HepG2 (cell line): ENCODE data around the gene NELFB.

Experiments
- CTCF ChIP-seq: sonication (generic); formaldehyde crosslinking; IDR thresholded peaks from 2 replicates; pipeline ENCODE4 v1.5.0; 2020; ENCODE audit warnings: mild to moderate bottlenecking, missing genetic modification reagents, moderate library complexity
- EP300 ChIP-seq, 3 experiments: sonication (generic) in 1 of 3; formaldehyde crosslinking in 1 of 3; IDR thresholded peaks; 2 replicates each; pipeline versions ENCODE4 v1.5.1 to v1.6.1; 2011 to 2020; ENCODE audit warnings: low read depth in 2 of 3, low read length in 2 of 3, borderline replicate concordance in 1 of 3, improper control_type of control experiment in 1 of 3, mild to moderate bottlenecking in 1 of 3, missing genetic modification reagents in 1 of 3, moderate library complexity in 1 of 3
- REST ChIP-seq, 2 experiments: IDR thresholded peaks; 2 replicates each; pipeline ENCODE4 v1.6.1; 2011 to 2012; ENCODE audit warnings: low read length in 2 of 2, borderline replicate concordance in 1 of 2, low read depth in 1 of 2, mild to moderate bottlenecking in 1 of 2, moderate library complexity in 1 of 2
- STAT6 ChIP-seq: sonication (generic); formaldehyde crosslinking; IDR thresholded peaks from 2 replicates; pipeline ENCODE4 v1.4.0; 2020; ENCODE audit warnings: missing genetic modification reagents, mild to moderate bottlenecking, borderline replicate concordance
- TAF1 ChIP-seq: sonication (generic); formaldehyde crosslinking; IDR thresholded peaks from 2 replicates; pipeline ENCODE4 v1.4.0; 2020; ENCODE audit warnings: missing genetic modification reagents
- ZBTB3 ChIP-seq: sonication (generic); formaldehyde crosslinking; IDR thresholded peaks from 2 replicates; pipeline ENCODE4 v1.4.0; 2020; ENCODE audit warnings: low read depth, mild to moderate bottlenecking, moderate library complexity, missing genetic modification reagents, borderline replicate concordance
- ZFP36 ChIP-seq: fragments of 150-350 bp; IDR thresholded peaks from 2 replicates; pipeline ENCODE4 v1.6.1; 2018; ENCODE audit warnings: borderline replicate concordance, low read length, low read depth; ENCODE audit not compliant: partially characterized antibody

GRCh38 chr9:137251490-137252268, 3.4 kb upstream of the NELFB start:
- no peak for TF ChIP-seq EP300 (IDR thresholded peaks at IDR 0.05; ENCODE audit: low read depth in 2 of 2, low read length in 2 of 2)
- TF ChIP-seq EP300 (CRISPR knock-in tag; IDR thresholded peaks at IDR 0.05; ENCODE audit: borderline replicate concordance): no peak
- TF ChIP-seq TAF1 (CRISPR knock-in tag): no peak
- TF ChIP-seq STAT6 (CRISPR knock-in tag): no peak
- no peak for TF ChIP-seq CTCF
- no peak for TF ChIP-seq ZFP36
- no peak for TF ChIP-seq REST (IDR thresholded peaks at IDR 0.05; ENCODE audit: borderline replicate concordance in 1 of 2, low read depth in 1 of 2, low read length in 2 of 2)
- TF ChIP-seq ZBTB3: no peak
